ENCODE data around the gene CDON. TPM values are rescaled to one million over a fixed set of nuclear protein-coding genes. Genes with fewer than 3 reads are reported as not detected.

Gene CDON, protein sequence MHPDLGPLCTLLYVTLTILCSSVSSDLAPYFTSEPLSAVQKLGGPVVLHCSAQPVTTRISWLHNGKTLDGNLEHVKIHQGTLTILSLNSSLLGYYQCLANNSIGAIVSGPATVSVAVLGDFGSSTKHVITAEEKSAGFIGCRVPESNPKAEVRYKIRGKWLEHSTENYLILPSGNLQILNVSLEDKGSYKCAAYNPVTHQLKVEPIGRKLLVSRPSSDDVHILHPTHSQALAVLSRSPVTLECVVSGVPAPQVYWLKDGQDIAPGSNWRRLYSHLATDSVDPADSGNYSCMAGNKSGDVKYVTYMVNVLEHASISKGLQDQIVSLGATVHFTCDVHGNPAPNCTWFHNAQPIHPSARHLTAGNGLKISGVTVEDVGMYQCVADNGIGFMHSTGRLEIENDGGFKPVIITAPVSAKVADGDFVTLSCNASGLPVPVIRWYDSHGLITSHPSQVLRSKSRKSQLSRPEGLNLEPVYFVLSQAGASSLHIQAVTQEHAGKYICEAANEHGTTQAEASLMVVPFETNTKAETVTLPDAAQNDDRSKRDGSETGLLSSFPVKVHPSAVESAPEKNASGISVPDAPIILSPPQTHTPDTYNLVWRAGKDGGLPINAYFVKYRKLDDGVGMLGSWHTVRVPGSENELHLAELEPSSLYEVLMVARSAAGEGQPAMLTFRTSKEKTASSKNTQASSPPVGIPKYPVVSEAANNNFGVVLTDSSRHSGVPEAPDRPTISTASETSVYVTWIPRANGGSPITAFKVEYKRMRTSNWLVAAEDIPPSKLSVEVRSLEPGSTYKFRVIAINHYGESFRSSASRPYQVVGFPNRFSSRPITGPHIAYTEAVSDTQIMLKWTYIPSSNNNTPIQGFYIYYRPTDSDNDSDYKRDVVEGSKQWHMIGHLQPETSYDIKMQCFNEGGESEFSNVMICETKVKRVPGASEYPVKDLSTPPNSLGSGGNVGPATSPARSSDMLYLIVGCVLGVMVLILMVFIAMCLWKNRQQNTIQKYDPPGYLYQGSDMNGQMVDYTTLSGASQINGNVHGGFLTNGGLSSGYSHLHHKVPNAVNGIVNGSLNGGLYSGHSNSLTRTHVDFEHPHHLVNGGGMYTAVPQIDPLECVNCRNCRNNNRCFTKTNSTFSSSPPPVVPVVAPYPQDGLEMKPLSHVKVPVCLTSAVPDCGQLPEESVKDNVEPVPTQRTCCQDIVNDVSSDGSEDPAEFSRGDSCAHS (N-terminal part only)
- total RNA-seq (2014; rRNA removed; shearing (Covaris generic)): 14.0 and 14.8 TPM in 2 replicates

GRCh38 chr11:126062679-126063506 is at the start of gene CDON:
Gene CDON (minus strand): TSS chr11:126062866. CDS start chr11:126023476, 39,390 bp downstream.

DNA sequence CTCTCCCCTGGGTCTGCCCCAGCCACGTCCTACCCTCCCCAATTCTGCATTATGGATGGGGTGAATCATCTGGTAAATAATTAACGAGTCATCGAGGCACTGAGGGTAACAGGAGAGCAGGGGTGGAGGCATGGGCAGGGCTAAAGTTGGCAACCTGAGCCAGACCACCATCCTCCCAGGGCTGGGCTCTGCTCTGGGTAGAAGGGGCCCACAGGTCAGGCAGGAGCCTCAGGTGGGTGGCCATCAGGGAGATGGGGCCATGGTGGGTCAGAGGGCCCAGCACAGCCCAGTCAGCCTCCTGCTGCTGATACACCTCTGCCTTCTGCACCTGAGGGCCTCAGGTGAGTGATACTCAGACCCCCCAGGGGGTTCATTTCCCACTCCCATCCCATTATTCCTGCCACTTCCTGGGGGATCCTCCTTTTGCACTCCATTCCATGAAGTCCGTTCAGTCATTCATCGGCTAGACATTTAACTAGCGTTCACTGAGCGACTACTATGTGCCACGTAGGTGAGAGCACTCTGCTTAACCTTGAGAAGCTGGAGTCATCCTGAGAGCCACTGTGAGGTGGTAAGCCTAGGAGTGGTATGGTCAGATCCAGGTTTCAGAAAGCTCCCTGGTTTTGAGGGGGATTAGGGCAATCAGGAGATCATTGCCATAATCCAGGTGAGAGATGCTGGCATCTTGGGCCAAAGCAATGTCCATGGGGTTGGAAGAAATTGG is 116.7 kb downstream of the CDON start, which contains the start of gene VSIG10L2:
VSIG10L2 (plus strand) TSS at position 248 of the 724 bp plus-strand sequence; CDS start at position 260, 12 bp downstream.

Other genes starting within 250 kb of the CDON start
- gene PATE4, start 229.6 kb downstream of the CDON start, total RNA-seq (2014; rRNA removed; shearing (Covaris generic)): not detected in 2 replicates
- gene HYLS1, start 175.2 kb downstream of the CDON start, total RNA-seq (2014; rRNA removed; shearing (Covaris generic)): 16.8 and 17.2 TPM in 2 replicates
- gene PUS3, start 159.7 kb downstream of the CDON start, total RNA-seq (2014; rRNA removed; shearing (Covaris generic)): 18.7 and 30.1 TPM in 2 replicates
- gene DDX25, start 158.4 kb downstream of the CDON start, total RNA-seq (2014; rRNA removed; shearing (Covaris generic)): 0.04 TPM in 1 of 2 replicates, not detected in the other
- gene VSIG10L2, start 116.8 kb downstream of the CDON start, total RNA-seq (2014; rRNA removed; shearing (Covaris generic)): 0.08 and 0.27 TPM in 2 replicates
- gene RPUSD4, start 148.8 kb upstream of the CDON start, total RNA-seq (2014; rRNA removed; shearing (Covaris generic)): 29.7 and 45.2 TPM in 2 replicates
- 10.2 and 10.3 TPM in 2 replicates for gene FAM118B, start 148.9 kb upstream of the CDON start, total RNA-seq (2014; rRNA removed; shearing (Covaris generic))
- gene SRPRA, start 206.0 kb upstream of the CDON start, total RNA-seq (2014; rRNA removed; shearing (Covaris generic)): 139 and 155 TPM in 2 replicates
- 23.5 and 27.7 TPM in 2 replicates for gene FOXRED1, start 206.3 kb upstream of the CDON start, total RNA-seq (2014; rRNA removed; shearing (Covaris generic))
- 6.8 and 7.7 TPM in 2 replicates for gene TIRAP, start 220.2 kb upstream of the CDON start, total RNA-seq (2014; rRNA removed; shearing (Covaris generic))
- gene DCPS, start 241.2 kb upstream of the CDON start, total RNA-seq (2014; rRNA removed; shearing (Covaris generic)): 88.9 and 93.1 TPM in 2 replicates